A549 (cell line): ENCODE measurements around the gene RYR1.
A peak's percentile ranks its signal among the peaks of the same experiment; 100 is the strongest.

Experiments used
- CBX2 ChIP-seq: fragments of 200-600 bp; sonication (generic); IDR thresholded peaks from 2 replicates; pipeline ENCODE4 v1.6.1; 2016; ENCODE audit warnings: low read depth, mild to moderate bottlenecking, borderline replicate concordance
- EP300 ChIP-seq, 2 experiments: fragments of >200 bp; sonication (Bioruptor Twin); formaldehyde crosslinking; IDR thresholded peaks; 2 replicates in 1 of 2; 3 replicates in 1 of 2; pipeline ENCODE4 v1.6.1; 2016 to 2017
- JUN ChIP-seq, 2 experiments: fragments of >200 bp; sonication (Bioruptor Twin); formaldehyde crosslinking; IDR thresholded peaks; 2 replicates in 1 of 2; 3 replicates in 1 of 2; pipeline ENCODE4 v1.6.1; 2016 to 2017
- PHF8 ChIP-seq: fragments of 200-600 bp; sonication (generic); IDR thresholded peaks from 2 replicates; pipeline ENCODE4 v1.6.1; 2016; ENCODE audit warnings: low read depth, mild to moderate bottlenecking, antibody characterized with exemption, moderate library complexity, borderline replicate concordance
- POLR2A ChIP-seq: IDR thresholded peaks from 2 replicates; pipeline ENCODE4 v1.6.1; 2012; ENCODE audit warnings: mild to moderate bottlenecking, low read length
- RCOR1 ChIP-seq: fragments of 150-350 bp; IDR thresholded peaks from 2 replicates; pipeline ENCODE4 v1.6.1; 2014; ENCODE audit warnings: antibody characterized with exemption, low read length, low read depth
- TF ChIP-seq, protein P1 (sequence below): fragments of >200 bp; sonication (Bioruptor Twin); formaldehyde crosslinking; IDR thresholded peaks from 3 replicates; pipeline ENCODE4 v1.5.1; 2016
- TF ChIP-seq, protein P2 (sequence below): IDR thresholded peaks from 2 replicates; pipeline ENCODE4 v1.6.1; 2012; ENCODE audit warnings: low read depth, borderline replicate concordance
- TF ChIP-seq, protein P3 (sequence below): IDR thresholded peaks from 2 replicates; pipeline ENCODE4 v1.6.1; 2012

DNA sequence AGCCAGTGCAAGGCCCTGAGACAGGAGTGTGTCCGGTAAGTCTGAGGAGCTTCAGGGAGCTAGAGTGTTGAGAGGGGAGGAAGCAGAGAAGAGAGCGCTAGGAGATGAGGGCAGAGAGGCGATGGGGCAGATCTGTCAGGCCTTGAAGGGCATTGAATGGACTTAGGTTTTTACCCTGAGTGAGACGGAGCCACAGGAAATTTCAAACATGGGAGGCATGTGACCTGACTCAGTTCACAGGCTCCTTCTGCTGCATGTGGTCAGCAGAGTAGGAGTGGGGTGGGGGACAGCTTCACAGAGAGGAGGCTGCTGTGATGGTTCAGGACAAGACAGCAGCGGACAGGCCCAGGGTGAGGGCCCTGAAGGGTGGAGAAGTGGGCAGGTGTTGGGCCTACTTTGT is 33.1 kb upstream of the RYR1 start:
- TF ChIP-seq, protein P1, sequence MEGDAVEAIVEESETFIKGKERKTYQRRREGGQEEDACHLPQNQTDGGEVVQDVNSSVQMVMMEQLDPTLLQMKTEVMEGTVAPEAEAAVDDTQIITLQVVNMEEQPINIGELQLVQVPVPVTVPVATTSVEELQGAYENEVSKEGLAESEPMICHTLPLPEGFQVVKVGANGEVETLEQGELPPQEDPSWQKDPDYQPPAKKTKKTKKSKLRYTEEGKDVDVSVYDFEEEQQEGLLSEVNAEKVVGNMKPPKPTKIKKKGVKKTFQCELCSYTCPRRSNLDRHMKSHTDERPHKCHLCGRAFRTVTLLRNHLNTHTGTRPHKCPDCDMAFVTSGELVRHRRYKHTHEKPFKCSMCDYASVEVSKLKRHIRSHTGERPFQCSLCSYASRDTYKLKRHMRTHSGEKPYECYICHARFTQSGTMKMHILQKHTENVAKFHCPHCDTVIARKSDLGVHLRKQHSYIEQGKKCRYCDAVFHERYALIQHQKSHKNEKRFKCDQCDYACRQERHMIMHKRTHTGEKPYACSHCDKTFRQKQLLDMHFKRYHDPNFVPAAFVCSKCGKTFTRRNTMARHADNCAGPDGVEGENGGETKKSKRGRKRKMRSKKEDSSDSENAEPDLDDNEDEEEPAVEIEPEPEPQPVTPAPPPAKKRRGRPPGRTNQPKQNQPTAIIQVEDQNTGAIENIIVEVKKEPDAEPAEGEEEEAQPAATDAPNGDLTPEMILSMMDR, result no peak
- TF ChIP-seq JUN (IDR thresholded peaks at IDR 0.05), result no peak
- TF ChIP-seq RCOR1, result no peak
- TF ChIP-seq PHF8, result no peak
- TF ChIP-seq, protein P2, sequence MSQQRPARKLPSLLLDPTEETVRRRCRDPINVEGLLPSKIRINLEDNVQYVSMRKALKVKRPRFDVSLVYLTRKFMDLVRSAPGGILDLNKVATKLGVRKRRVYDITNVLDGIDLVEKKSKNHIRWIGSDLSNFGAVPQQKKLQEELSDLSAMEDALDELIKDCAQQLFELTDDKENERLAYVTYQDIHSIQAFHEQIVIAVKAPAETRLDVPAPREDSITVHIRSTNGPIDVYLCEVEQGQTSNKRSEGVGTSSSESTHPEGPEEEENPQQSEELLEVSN, result no peak
- 0 out of 2 replicates have a peak, but pooled peaks have one; percentile 7 for TF ChIP-seq POLR2A
- TF ChIP-seq CBX2, result no peak
- no peak for TF ChIP-seq EP300 (IDR thresholded peaks at IDR 0.05)
- TF ChIP-seq, protein P3, sequence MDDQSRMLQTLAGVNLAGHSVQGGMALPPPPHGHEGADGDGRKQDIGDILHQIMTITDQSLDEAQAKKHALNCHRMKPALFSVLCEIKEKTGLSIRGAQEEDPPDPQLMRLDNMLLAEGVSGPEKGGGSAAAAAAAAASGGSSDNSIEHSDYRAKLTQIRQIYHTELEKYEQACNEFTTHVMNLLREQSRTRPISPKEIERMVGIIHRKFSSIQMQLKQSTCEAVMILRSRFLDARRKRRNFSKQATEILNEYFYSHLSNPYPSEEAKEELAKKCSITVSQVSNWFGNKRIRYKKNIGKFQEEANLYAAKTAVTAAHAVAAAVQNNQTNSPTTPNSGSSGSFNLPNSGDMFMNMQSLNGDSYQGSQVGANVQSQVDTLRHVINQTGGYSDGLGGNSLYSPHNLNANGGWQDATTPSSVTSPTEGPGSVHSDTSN, result no peak
